Measurements from ENCODE around the gene NKD1. TPM values are rescaled to one million over a fixed set of nuclear protein-coding genes. Genes with fewer than 3 reads are reported as not detected.

Gene NKD1
- total and polyA plus RNA-seq, 2 donors (not counting 1 experiment from before 2014, with no cell fraction given): 0.16 to 1.9 TPM

GRCh38 chr16:50573947-50574744, 25.9 kb downstream of the NKD1 start:
- peaks cover 0 to 2% (median under 1%) of the 10 kb centered on the region in 4 experiments for H3K27me3 ChIP-seq (replicated peaks in 1 of 4; ENCODE audit: control extremely low read depth in 1 of 4, control insufficient read depth in 3 of 4, insufficient read depth in 4 of 4, low read length in 3 of 4)
- Mint-ChIP-seq H3K27me3 (peaks cover 3% of the 10 kb centered on the region), H3K4me1 (peaks cover 5% of the 10 kb centered on the region), H3K27ac (no peak overlapping the region), H3K4me3 (no peak overlapping the region), H3K9me3 (ENCODE audit: insufficient read depth) (no peaks in the 10 kb centered on the region)
- no peak for ATAC-seq (ENCODE audit: low read depth)
- no peaks in the 10 kb centered on the region for H4K20me1 ChIP-seq (ENCODE audit: control insufficient read depth, insufficient read depth, low read length, poor library complexity, severe bottlenecking)
- POLR2A ChIA-PET: no interaction called here
- peaks cover 0 to 2% (median 0%) of the 10 kb centered on the region in 3 donors for H3K9me3 ChIP-seq (ENCODE audit: control extremely low read depth in 1 of 3, control insufficient read depth in 2 of 3, insufficient read depth in 1 of 3, low read length in 2 of 3)
- no peak overlapping the region for H3K27ac ChIP-seq (ENCODE audit: low read length in 2 of 2)
- no peak overlapping the region for H3K4me2 ChIP-seq (replicated peaks; ENCODE audit: low read depth, low read length, poor library complexity, severe bottlenecking)
- CTCF ChIA-PET: no interaction called here
- no peak overlapping the region for H2AFZ ChIP-seq (ENCODE audit: insufficient read depth, low read depth, low read length, poor library complexity, severe bottlenecking)
- peaks cover 3 to 4% of the 10 kb centered on the region in 2 donors for H3K4me1 ChIP-seq (ENCODE audit: control insufficient read depth in 2 of 2, insufficient read depth in 2 of 2, low read length in 2 of 2)
- TF ChIP-seq EZH2 (IDR thresholded peaks at IDR 0.05; ENCODE audit: borderline replicate concordance, insufficient read depth, low read depth, low read length, poor library complexity, severe bottlenecking): no peak
- no peak for TF ChIP-seq CTCF (IDR thresholded peaks at IDR 0.05)
- no peaks in the 10 kb centered on the region for H3K36me3 ChIP-seq (replicated peaks in 1 of 2; ENCODE audit: control extremely low read depth in 1 of 2, control insufficient read depth in 1 of 2, extremely low read depth in 1 of 2, insufficient read depth in 2 of 2, low read length in 1 of 2)
- H3K79me2 ChIP-seq (ENCODE audit: control insufficient read depth, insufficient read depth, low read length): no peaks in the 10 kb centered on the region
- no peak for DNase-seq
- H3K4me3 ChIP-seq (ENCODE audit: control extremely low read depth in 1 of 5, extremely low read depth in 1 of 5, insufficient read depth in 1 of 5, low read depth in 2 of 5, low read length in 4 of 5): no peak overlapping the region
- intact Hi-C loops (cut with micrococcal nuclease): no loop called here
- H3K9ac ChIP-seq (ENCODE audit: low read length): no peak overlapping the region
- 93% methylated on average over 7 of the region's 14 CpGs for WGBS (ENCODE audit: insufficient coverage)

- no peak overlapping the region for H3K4me2 ChIP-seq (replicated peaks; ENCODE audit: low read depth, low read length, poor library complexity, severe bottlenecking)
- peaks cover 1% of the 10 kb centered on the region for H3K27me3 Mint-ChIP-seq
- H3K36me3 ChIP-seq (replicated peaks in 1 of 2; ENCODE audit: control extremely low read depth in 1 of 2, control insufficient read depth in 1 of 2, extremely low read depth in 1 of 2, insufficient read depth in 2 of 2, low read length in 1 of 2): no peaks in the 10 kb centered on the region
- no peak overlapping the region for H3K27ac Mint-ChIP-seq
- no peak overlapping the region for H3K9ac ChIP-seq (ENCODE audit: low read length)
- ChIA-PET POLR2A (no interaction called here), CTCF (no interaction called here)
- ATAC-seq (ENCODE audit: low read depth): no peak
- no peak overlapping the region for H2AFZ ChIP-seq (ENCODE audit: insufficient read depth, low read depth, low read length, poor library complexity, severe bottlenecking)
- DNase-seq: no peak
- H3K27ac ChIP-seq (ENCODE audit: low read length in 2 of 2): no peak overlapping the region
- H3K4me1 ChIP-seq (ENCODE audit: control insufficient read depth in 2 of 2, insufficient read depth in 2 of 2, low read length in 2 of 2): peaks cover 3 to 4% of the 10 kb centered on the region in 2 donors
- no peaks in the 10 kb centered on the region for H3K79me2 ChIP-seq (ENCODE audit: control insufficient read depth, insufficient read depth, low read length)
- H3K27me3 ChIP-seq (replicated peaks in 1 of 4; ENCODE audit: control extremely low read depth in 1 of 4, control insufficient read depth in 3 of 4, insufficient read depth in 4 of 4, low read length in 3 of 4): peaks cover 0 to 2% (median 0%) of the 10 kb centered on the region in 4 experiments
- intact Hi-C loops (cut with micrococcal nuclease): no loop called here
- peaks cover 0 to 5% (median 0%) of the 10 kb centered on the region in 3 donors for H3K9me3 ChIP-seq (ENCODE audit: control extremely low read depth in 1 of 3, control insufficient read depth in 2 of 3, insufficient read depth in 1 of 3, low read length in 2 of 3)
- peaks cover 5% of the 10 kb centered on the region for H3K4me1 Mint-ChIP-seq
- no peaks in the 10 kb centered on the region for H4K20me1 ChIP-seq (ENCODE audit: control insufficient read depth, insufficient read depth, low read length, poor library complexity, severe bottlenecking)
- no peak overlapping the region for H3K4me3 ChIP-seq (ENCODE audit: control extremely low read depth in 1 of 5, extremely low read depth in 1 of 5, insufficient read depth in 1 of 5, low read depth in 2 of 5, low read length in 4 of 5)
- no peak overlapping the region for H3K4me3 Mint-ChIP-seq
- TF ChIP-seq CTCF (IDR thresholded peaks at IDR 0.05) (no peak), EZH2 (IDR thresholded peaks at IDR 0.05; ENCODE audit: borderline replicate concordance, insufficient read depth, low read depth, low read length, poor library complexity, severe bottlenecking) (no peak)
- peaks cover 2% of the 10 kb centered on the region for H3K9me3 Mint-ChIP-seq (ENCODE audit: insufficient read depth)
Measured at GRCh38 chr16:50574745-50575136, 26.5 kb downstream of the NKD1 start.
